ENCODE data around the gene TRMT11.
A peak's percentile ranks its signal among the peaks of the same experiment; 100 is the strongest.
"Not testable (repeated sequence)": the region's sequence is repeated elsewhere in the genome, so short reads cannot be mapped to it uniquely, and the experiment has no call there.

The TRMT11 gene

GRCh38 chr6:126002755-126003679 lies 16.7 kb downstream of the TRMT11 start:
- Histone ChIP-seq H3K4me1 (ENCODE audit: control insufficient read depth, insufficient read depth, low read length) (peaks cover 9% of the 10 kb centered on the region), H3K4me3 (ENCODE audit: low read length) (no peak overlapping the region), H3K27me3 (replicated peaks; ENCODE audit: control insufficient read depth, insufficient read depth, low read length) (no peaks in the 10 kb centered on the region), H3K9me3 (ENCODE audit: control insufficient read depth, low read length) (no peaks in the 10 kb centered on the region), H3K36me3 (ENCODE audit: control insufficient read depth, insufficient read depth, low read length, severe bottlenecking) (peaks cover 56% of the 10 kb centered on the region), H3K9ac (ENCODE audit: low read length) (no peak overlapping the region)
- DNase-seq (ENCODE audit: low read depth): no peak

DNA sequence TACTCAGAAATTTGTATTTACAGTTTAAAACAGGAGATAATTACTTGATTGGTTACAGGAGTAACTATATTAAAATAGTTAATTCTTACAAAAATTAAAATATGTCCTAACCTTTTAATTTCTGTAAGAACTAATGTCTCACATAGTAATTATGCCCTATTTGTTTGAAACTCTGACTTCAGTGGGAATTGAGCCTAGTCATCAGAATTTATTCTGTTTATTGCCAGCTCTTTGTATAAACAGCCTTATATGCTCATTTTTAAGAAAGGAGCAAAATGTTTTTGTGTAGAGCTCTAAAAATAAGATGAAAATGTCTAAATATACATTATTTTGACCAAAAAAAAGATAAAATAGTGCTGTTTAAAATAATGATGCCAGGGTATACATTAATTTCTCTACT lies 21.5 kb downstream of the TRMT11 start:
- Histone ChIP-seq H3K4me3 (ENCODE audit: low read length) (no peak overlapping the region), H3K9me3 (ENCODE audit: control insufficient read depth, low read length) (no peaks in the 10 kb centered on the region), H3K36me3 (ENCODE audit: control insufficient read depth, insufficient read depth, low read length, severe bottlenecking) (peaks cover 58% of the 10 kb centered on the region)

GRCh38 chr6:126010040-126010439 lies 23.7 kb downstream of the TRMT11 start:
- Histone ChIP-seq H3K9me3 (ENCODE audit: control insufficient read depth, low read length) (no peaks in the 10 kb centered on the region), H3K36me3 (ENCODE audit: control insufficient read depth, insufficient read depth, low read length, severe bottlenecking) (peaks cover 72% of the 10 kb centered on the region), H3K27me3 (replicated peaks; ENCODE audit: control insufficient read depth, insufficient read depth, low read length) (no peaks in the 10 kb centered on the region)

More for the DNA sequence above, 21.5 kb downstream of the TRMT11 start:
- H3K9ac ChIP-seq (ENCODE audit: low read length): no peak overlapping the region
- H3K4me1 ChIP-seq (ENCODE audit: control insufficient read depth, insufficient read depth, low read length): no peaks in the 10 kb centered on the region
- H3K27me3 ChIP-seq (replicated peaks; ENCODE audit: control insufficient read depth, insufficient read depth, low read length): no peaks in the 10 kb centered on the region
- DNase-seq (ENCODE audit: low read depth): no peak

DNA sequence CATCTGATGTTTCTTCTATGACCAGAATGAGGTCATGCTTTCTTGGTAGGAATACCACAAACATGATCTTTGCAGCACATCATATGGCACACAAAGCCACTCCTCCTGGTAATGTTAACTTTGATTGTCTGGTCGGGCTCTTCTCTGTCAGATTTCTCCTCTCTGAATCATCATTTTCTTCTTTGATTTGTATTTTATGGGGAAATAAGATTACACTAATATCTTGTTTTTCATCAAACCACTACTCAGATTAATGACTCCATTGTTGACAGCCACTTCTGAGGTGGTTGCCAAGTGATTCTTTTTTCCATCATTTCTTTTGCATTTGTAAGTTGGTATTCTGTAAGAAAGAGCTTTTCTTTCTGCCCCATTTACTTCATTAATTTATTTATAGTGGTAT lies 29.5 kb downstream of the TRMT11 start:
- Histone ChIP-seq H3K27me3 (replicated peaks; ENCODE audit: control insufficient read depth, insufficient read depth, low read length) (no peaks in the 10 kb centered on the region), H3K4me3 (ENCODE audit: low read length) (no peak overlapping the region), H3K4me1 (ENCODE audit: control insufficient read depth, insufficient read depth, low read length) (no peaks in the 10 kb centered on the region), H3K9me3 (ENCODE audit: control insufficient read depth, low read length) (no peaks in the 10 kb centered on the region), H3K9ac (ENCODE audit: low read length) (no peak overlapping the region), H3K36me3 (ENCODE audit: control insufficient read depth, insufficient read depth, low read length, severe bottlenecking) (peaks cover 75% of the 10 kb centered on the region)
- no peak for DNase-seq (ENCODE audit: low read depth)

More at GRCh38 chr6:126010040-126010439, 23.7 kb downstream of the TRMT11 start:
- Histone ChIP-seq H3K9ac (ENCODE audit: low read length) (no peak overlapping the region), H3K4me1 (ENCODE audit: control insufficient read depth, insufficient read depth, low read length) (no peaks in the 10 kb centered on the region), H3K4me3 (ENCODE audit: low read length) (no peak overlapping the region)
- DNase-seq (ENCODE audit: low read depth): no peak

DNA sequence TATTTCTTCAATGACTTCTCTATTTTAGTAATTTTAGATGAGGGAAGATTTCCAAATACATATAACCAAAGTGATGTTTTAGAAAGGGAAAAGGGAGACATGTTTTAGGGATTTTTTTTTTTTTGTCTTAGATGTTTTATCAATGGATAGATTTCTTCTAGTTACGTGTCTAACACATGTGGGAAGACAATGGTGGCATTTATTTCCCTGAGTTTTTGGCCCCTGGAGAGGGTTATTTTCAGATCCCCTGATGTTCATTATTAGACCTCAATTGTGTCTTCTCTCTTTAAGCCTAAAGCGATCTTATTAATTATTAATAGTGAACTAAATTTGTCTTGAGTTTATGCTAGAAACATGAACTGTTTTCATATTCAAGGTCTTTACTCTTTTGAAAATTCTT lies 30.3 kb downstream of the TRMT11 start:
- Histone ChIP-seq H3K4me3 (ENCODE audit: low read length) (no peak overlapping the region), H3K9me3 (ENCODE audit: control insufficient read depth, low read length) (no peaks in the 10 kb centered on the region), H3K27me3 (replicated peaks; ENCODE audit: control insufficient read depth, insufficient read depth, low read length) (no peaks in the 10 kb centered on the region), H3K36me3 (ENCODE audit: control insufficient read depth, insufficient read depth, low read length, severe bottlenecking) (peaks cover 75% of the 10 kb centered on the region), H3K9ac (ENCODE audit: low read length) (no peak overlapping the region), H3K4me1 (ENCODE audit: control insufficient read depth, insufficient read depth, low read length) (no peaks in the 10 kb centered on the region)
- DNase-seq (ENCODE audit: low read depth): no peak

DNA sequence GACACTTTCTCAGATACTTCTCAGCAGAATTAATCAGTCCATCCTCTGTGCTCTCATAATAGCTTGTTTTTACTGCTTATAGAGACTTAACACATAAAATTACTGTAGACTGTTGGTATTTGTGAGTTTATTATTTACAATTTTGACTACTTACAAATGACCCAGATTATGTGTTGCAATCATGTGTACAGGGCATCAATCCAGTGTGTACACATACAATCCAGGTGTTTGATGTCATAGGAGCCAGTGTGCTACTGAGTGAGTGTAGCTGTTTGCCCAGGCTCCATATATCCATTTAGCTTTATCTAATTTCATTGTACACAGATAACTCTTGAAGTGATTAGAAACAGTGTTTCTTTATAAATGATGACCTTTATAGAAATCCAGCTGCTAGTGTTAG lies 31.3 kb downstream of the TRMT11 start:
- Histone ChIP-seq H3K4me3 (ENCODE audit: low read length) (no peak overlapping the region), H3K9ac (ENCODE audit: low read length) (no peak overlapping the region), H3K27me3 (replicated peaks; ENCODE audit: control insufficient read depth, insufficient read depth, low read length) (no peaks in the 10 kb centered on the region), H3K4me1 (ENCODE audit: control insufficient read depth, insufficient read depth, low read length) (no peaks in the 10 kb centered on the region), H3K9me3 (ENCODE audit: control insufficient read depth, low read length) (no peaks in the 10 kb centered on the region), H3K36me3 (ENCODE audit: control insufficient read depth, insufficient read depth, low read length, severe bottlenecking) (peaks cover 74% of the 10 kb centered on the region)
- no peak for DNase-seq (ENCODE audit: low read depth)

- H3K9ac ChIP-seq (ENCODE audit: low read length): no peak overlapping the region
- H3K9me3 ChIP-seq (ENCODE audit: control insufficient read depth, low read length): no peaks in the 10 kb centered on the region
- no peaks in the 10 kb centered on the region for H3K4me1 ChIP-seq (ENCODE audit: control insufficient read depth, insufficient read depth, low read length)
- no peak overlapping the region for H3K4me3 ChIP-seq (ENCODE audit: low read length)
- DNase-seq (ENCODE audit: low read depth): no peak
- peaks cover 69% of the 10 kb centered on the region for H3K36me3 ChIP-seq (ENCODE audit: control insufficient read depth, insufficient read depth, low read length, severe bottlenecking)
- H3K27me3 ChIP-seq (replicated peaks; ENCODE audit: control insufficient read depth, insufficient read depth, low read length): no peaks in the 10 kb centered on the region
Observed at GRCh38 chr6:126020305-126021050, 34.1 kb downstream of the TRMT11 start.

DNA sequence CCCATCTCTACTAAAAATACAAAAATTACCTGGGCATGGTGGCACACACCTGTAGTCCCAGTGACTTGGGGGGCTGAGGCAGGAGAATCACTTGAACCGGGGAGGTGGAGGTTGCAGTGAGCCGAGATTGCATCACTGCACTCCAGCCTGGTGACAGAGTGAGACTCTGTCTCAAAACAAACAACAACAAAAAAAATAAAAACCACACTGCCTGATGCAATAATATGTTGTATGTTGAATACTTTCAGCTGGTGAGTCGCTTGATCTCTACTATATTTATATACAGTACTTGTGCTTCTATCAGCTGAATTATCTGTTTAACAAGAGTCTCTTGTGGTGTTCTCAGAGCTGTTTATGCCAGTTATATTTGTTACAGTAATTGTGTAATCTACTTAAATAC lies 37.1 kb downstream of the TRMT11 start:
- H3K27me3 ChIP-seq (replicated peaks; ENCODE audit: control insufficient read depth, insufficient read depth, low read length); H3K9me3 ChIP-seq (ENCODE audit: control insufficient read depth, low read length); H3K4me3 ChIP-seq (ENCODE audit: low read length); H3K9ac ChIP-seq (ENCODE audit: low read length); H3K4me1 ChIP-seq (ENCODE audit: control insufficient read depth, insufficient read depth, low read length): not testable (repeated sequence)
- H3K36me3 ChIP-seq (ENCODE audit: control insufficient read depth, insufficient read depth, low read length, severe bottlenecking): peaks cover 62% of the 10 kb centered on the region
- peak; percentile 23 for DNase-seq (ENCODE audit: low read depth)

DNA sequence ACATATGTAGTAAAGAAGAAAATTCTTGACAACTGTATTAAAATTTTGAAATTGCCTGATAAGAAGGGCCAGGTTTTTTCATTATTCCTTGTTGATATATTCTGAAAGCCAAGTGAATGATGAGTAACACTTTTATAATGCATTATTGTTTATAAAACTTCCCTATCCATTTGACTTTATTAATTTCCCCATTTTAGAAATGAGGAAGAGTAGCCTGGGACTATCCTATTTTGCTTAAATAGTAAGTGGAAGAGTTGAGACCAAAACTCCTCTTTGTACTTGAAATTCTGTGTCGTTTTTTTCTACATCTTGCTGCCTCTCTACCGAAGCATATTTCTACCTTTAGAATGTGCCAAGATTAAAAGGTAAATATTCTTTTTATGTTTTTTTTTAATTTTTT lies 39.7 kb downstream of the TRMT11 start:
- Histone ChIP-seq H3K4me1 (ENCODE audit: control insufficient read depth, insufficient read depth, low read length) (peaks cover 5% of the 10 kb centered on the region), H3K36me3 (ENCODE audit: control insufficient read depth, insufficient read depth, low read length, severe bottlenecking) (peaks cover 47% of the 10 kb centered on the region), H3K9me3 (ENCODE audit: control insufficient read depth, low read length) (no peaks in the 10 kb centered on the region), H3K4me3 (ENCODE audit: low read length) (no peak overlapping the region), H3K27me3 (replicated peaks; ENCODE audit: control insufficient read depth, insufficient read depth, low read length) (no peaks in the 10 kb centered on the region), H3K9ac (ENCODE audit: low read length) (no peak overlapping the region)
- no peak for DNase-seq (ENCODE audit: low read depth)

DNA sequence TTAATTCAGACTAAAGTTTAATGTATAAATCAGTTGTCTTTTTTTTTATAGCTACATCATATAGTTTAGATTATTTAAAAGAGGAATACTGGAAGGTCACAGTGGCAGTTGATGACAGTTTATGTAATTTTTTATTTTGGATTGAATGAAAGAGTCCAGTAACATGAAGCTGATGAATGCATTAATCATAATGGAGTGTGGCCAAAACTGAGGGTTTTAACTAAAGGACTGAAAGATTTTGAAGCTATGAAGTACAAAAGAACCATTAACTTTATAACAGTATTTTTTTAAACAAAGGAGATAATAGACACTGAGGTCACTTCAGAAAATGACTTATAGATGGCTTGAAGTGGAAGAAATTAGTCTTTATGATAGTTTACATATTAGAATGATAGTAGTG lies 41.3 kb downstream of the TRMT11 start:
- no peak overlapping the region for H3K4me3 ChIP-seq (ENCODE audit: low read length)

DNA sequence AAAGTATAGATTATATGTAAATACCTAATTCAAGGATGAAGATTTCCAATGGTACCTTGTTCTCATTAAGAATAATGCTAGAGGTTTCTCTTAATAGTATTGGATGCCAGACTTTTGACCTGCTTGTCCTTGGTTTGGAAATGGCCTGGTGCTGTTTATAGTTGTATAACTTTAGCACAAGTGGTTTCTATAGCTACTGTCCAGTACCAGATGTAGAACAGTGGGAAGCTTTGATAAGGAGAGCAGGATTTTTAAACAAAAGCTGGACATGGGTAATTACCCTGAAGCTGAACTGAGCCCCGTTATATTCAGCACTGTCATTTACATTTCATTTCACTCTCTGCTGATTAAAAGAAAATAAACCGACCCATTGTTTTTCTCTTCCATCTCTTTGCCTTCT lies 43.7 kb downstream of the TRMT11 start:
- Histone ChIP-seq H3K4me1 (ENCODE audit: control insufficient read depth, insufficient read depth, low read length) (peaks cover 18% of the 10 kb centered on the region), H3K4me3 (ENCODE audit: low read length) (no peak overlapping the region), H3K36me3 (ENCODE audit: control insufficient read depth, insufficient read depth, low read length, severe bottlenecking) (peaks cover 9% of the 10 kb centered on the region), H3K27me3 (replicated peaks; ENCODE audit: control insufficient read depth, insufficient read depth, low read length) (no peaks in the 10 kb centered on the region), H3K9ac (ENCODE audit: low read length) (no peak overlapping the region), H3K9me3 (ENCODE audit: control insufficient read depth, low read length) (no peaks in the 10 kb centered on the region)
- DNase-seq (ENCODE audit: low read depth): no peak

More for the DNA sequence above, 41.3 kb downstream of the TRMT11 start:
- Histone ChIP-seq H3K9ac (ENCODE audit: low read length) (no peak overlapping the region), H3K27me3 (replicated peaks; ENCODE audit: control insufficient read depth, insufficient read depth, low read length) (no peaks in the 10 kb centered on the region), H3K9me3 (ENCODE audit: control insufficient read depth, low read length) (no peaks in the 10 kb centered on the region), H3K36me3 (ENCODE audit: control insufficient read depth, insufficient read depth, low read length, severe bottlenecking) (peaks cover 32% of the 10 kb centered on the region), H3K4me1 (ENCODE audit: control insufficient read depth, insufficient read depth, low read length) (peaks cover 5% of the 10 kb centered on the region)
- DNase-seq (ENCODE audit: low read depth): peak; percentile 30
